ENCODE results near the gene CKAP2L. TPM values are rescaled to one million over a fixed set of nuclear protein-coding genes. Genes with fewer than 3 reads are reported as not detected.
A peak's percentile ranks its signal among the peaks of the same experiment; 100 is the strongest.

The CKAP2L gene
- polyA plus RNA-seq, 1 donor, result 7.5 TPM

DNA sequence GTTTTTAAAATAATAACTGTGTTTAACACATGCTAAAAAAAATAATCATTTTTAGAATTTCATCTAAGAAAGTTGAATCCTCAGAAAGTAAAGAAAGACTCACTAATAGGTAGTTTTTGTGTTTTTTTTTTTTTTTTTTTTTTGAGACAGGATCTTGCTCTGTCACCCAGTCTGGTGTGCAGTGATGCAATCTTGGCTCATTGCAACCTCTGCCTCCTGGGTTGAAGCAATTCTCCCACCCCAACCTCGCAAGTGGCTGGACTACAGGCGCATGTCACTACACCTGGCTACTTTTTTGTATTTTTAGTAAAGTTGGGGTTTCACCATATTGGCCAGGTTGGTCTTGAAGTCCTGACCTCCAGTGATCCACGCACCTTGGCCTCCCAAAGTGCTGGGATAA lies 7.1 kb downstream of the CKAP2L start:
- no peak for DNase-seq

DNA sequence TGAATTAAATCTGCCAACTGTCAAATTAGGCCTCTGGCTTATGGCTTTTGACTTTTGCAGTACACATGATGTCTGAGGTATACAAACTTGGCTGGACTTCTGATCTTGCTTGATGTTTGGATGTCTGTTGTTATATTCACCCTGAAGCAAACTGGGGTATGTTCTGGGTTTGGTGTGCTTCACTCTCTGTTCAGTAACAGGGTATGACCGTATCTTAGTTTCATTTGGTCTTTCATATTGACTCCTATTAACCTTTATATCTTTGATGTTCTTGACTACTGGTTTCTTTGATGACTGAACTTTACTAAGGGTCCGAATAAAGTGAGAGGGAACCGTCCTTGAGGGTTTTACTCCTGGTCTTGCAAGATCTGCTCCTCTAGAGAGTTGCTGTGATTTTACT lies 8.2 kb downstream of the CKAP2L start:
- no peak for DNase-seq

DNA sequence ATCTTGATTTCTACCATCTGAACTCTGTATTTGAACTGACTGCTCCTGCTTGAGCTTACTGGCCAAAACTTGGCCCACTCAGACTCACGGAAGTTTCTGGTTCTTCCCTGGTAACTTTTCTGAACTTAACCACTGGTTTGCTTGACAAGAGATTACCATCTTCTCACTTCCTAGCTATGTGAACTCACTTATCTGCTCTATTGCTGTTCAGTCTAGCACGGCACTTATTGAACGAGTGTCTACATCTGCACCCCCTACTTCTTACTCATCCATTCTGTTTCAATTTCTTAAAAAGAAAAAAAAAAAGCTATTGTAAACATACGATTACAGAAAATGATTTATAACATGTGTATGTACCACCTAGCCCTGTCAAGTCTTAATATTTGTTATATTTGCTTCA lies 9.0 kb downstream of the CKAP2L start:
- no peak for DNase-seq

DNA sequence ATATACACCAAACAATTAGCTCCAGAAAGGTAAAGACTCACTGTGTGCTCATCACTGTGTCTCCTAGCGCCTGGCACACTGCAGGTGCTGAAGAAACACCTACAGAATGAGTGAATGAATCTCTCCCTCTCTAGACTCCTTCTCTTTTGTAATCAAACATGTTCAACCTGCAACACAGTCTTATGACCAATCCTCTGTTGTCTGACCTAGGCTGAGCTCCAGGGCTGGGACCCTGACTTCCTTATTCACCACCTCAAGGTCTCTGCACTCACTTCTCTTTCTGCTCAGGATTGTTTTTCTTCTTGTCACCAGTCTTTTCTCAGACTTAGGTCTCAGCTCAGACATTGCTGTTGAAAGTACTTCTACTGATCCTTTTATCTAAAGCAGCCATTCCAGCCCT lies 9.8 kb downstream of the CKAP2L start:
- DNase-seq, result no peak

DNA sequence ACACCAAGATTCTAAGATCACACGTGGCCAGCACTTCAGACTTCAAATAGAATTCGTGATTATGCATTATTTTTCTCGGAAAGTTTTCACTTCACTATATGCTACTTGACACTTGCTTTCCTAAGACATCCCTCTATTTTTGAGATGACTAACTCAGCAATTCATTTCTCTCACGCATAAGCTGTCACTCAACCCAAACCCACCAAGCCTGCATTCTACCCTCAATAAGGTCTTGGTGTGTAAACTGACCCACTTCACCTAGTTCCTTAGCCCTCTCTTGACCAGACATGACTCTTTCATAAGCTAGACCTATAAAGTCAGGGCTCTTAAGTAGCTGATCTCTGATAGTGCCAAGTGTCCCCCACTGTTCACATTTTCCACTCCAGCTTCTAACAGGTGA lies 11.7 kb downstream of the CKAP2L start:
- DNase-seq, result no peak

DNA sequence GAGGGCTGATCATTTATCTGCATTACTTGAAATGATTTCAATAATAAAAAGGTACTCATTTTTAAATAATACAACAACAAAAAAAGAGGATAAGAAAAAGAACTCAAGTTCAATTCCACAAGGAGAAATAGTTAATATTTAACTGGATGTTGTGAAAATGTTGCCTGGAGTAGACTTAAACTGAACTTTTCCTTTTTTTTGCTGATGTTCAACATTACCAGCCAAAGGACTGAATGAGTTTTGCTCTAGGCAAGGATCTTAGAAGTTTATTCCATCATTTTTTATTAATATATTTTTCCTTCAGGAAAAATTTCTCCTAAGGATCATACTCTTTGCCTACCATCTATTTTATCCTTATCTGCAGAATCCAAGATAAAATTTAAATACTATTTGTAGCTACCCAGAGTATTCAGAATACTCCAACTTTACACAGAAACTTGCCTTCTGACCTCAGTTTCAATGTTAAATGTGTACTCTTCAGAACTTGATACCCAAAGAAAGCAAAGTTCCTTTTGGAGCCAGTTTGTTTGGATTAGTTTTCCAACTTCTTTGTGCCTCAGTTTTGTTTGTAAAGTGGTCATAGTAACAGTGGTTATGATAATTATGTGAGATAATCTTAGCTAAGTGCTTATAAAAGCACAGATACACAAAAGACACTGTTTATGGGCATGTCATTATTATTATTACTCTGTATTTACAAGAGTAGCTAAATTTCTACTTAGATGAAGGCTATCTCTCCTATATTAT lies 12.8 kb downstream of the CKAP2L start:
- no peak for DNase-seq

DNA sequence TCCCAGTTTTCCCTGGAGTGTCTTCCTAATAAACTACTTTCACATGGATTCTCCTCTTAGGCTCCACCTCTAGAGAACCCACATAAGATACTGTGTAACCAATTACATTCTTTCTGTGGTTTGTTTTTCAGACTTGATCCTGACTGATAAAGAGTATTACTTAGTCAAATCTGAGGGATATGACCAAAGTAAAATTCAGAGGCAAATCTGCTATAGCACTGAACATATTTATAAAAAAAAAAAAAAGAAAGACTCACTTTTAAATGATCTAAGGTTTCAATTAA lies 13.9 kb downstream of the CKAP2L start:
- DNase-seq, result no peak

DNA sequence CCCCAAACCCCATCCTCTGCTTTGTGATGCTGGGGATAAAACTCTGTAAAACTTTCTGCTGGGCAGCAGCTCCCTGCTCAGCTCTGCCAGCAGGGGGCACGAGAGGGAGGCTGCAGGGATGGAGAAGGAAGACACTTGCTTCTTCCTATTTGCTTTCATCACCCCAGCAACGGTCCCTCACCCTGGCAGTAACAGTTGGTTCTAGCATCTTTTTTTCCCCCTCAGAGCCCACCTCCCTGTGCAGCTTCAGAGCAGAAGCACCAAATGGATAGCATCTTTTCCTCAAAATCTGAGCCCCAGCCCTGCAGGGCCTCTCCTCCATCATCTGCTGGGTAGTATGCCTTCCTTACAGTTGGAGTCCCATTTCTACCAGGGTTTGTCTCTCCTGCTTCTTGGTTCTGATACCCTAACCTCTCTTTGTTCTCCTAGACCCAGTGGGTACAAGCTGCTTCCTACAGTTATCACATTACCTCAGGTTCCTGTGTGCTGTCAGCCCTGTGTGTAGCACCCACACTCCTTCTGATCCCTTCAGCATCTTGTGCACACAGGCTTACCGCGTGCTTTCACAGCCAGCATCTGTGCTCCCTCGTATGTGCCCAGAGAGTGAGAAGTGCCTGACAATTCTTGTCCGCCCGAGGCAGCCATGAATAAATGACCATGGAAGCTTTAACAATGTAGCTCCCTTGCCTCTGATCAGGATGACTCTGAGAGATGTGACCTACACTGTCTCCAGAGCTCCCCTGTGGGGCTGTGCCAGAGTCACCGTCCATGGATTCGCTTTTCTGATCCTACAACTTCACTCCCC lies 14.5 kb downstream of the CKAP2L start:
- DNase-seq, result peak; percentile 58

DNA sequence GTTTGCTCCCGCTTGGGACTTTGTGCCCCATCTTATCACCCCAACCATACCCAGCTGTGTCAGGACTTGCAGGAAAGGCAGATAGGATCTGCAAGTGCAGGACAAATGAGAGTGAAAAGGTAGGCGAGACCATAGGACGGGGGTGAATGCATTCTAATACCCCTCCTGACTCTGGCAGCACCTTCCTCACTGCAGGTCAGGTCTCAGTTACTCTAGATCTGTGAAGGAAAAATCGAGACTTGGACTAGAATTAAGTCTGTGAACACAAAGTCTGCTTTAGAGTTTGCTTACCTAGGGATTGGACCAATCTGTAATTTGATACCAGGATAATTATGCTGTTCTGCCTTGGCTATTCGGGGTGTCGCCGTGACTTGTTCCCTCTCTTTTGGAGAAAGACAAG lies 23.9 kb downstream of the CKAP2L start:
- DNase-seq, result no peak

DNA sequence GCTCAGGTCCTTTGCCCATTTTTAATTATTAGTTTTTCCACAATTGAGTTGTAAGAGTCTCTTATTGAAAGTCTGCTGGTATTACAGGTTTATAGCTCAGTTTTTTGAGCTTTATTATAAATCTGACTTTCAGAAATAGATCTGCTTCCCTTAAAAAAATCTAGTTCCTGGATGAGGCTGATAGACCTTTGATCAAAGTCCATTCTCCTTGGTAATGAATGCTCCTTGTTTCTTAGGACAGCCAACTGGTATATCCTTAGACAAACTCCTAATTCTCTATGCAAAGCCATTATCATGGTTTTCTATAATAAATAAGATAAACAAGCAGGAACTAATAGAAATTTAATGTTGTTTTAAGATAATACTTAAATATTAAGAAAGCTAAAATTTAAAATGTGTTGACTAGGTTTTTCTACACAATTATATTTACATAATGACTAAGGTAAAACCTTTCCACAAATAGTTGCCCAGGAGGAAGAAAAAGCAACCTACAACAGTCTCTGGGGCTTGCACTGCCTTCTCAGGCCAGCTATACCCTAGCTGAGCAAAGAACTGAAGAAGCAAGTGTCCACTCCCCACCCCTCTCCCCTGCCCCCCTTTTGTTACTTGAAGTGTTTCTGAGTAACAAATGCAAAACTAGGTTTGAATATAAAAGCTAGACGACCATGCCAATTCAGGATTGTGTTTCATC lies 26.7 kb downstream of the CKAP2L start:
- no peak for DNase-seq

DNA sequence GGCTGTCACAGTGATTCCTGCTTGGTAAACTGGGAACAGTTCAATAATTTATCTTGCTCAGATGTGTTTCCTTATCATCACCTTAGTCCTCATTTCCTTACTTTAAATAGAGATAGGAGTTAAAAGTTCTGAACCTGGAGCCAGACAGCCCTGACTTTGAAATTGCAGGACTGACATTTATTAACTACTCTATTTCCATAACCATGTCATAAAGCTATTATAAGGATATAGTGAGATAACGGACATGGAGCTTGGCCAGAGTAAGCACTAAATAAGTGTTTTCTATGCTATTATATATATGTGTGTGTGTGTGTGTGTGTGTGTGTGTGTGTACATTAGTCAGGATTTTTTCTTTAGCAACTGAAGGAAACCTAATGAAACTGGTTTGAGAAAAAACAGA lies 30.5 kb downstream of the CKAP2L start:
- DNase-seq, result no peak

DNA sequence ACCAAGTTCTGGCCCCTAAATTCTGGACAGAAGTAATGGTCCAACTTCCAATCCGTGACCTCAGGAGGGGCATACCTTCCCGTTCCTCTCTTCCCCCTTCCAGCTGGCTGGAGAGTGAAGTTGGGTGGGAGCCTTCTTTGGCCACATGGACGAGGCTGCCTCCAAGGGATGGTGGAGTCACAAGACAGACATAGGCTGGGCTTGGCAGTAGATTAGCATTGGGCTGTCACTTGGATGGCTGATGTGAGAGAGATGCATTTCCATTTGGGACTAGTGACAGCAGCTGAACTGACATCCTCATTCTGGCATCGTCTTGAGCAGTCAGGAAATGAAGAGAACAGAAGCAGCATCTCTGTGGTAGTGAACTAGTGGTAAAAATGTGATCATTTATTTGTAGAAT lies 31.0 kb downstream of the CKAP2L start:
- DNase-seq, result peak; percentile 13

DNA sequence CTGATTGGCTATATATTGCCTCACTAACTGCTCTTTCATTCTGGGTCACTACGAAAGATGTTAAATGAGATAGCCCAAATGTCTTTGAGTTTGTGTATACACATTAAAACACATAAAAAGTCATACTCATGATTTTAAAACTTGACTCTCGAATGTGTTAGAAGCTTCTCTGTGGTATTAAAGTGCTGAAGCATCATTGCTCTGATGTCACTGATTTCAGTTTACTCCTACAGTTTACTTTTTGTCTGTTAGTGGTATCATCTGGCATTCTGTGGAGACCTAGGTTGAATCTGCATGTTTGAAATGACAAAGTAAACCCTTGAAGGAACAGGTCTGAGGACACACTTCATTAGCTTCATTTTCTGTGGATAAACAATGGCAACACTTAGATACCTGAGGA lies 32.9 kb downstream of the CKAP2L start:
- DNase-seq, result no peak

DNA sequence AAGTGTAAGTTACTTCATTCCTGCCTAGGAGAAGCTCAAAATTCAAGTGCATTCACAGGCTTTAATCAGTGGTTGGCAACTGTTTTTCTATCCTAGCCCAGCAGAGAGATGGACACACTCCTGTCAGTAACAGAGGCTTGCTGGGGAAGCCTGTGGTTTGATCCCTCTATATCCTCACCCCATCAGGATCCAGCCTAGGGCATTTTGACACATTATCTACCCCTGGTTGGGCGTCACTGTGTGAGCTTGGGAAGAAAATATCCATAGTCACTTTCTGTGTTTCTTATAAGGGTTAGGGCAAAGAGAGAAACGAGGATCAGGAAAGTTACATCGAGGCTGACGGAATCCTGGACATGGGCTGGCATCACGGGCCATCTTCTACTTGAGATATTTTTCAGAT lies 33.6 kb downstream of the CKAP2L start:
- no peak for DNase-seq

DNA sequence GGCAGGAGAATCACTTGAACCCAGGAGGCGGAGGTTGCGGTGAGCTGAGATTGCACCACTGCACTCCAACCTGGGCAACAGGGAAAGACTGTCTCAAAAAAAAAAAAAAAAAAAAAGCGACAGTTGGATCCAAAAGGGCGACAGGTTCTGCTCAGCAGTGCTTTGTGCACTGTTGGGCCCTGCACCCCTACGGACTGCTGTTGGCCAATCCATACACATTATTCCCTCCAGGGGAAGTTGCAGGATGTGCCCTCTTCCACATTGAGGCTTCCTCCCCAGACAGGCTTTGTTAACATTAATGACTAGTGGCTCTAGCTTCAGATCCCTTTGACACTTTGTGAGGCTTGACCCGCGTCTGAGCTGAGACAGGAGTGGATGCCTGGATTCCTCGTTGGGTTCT lies 34.2 kb downstream of the CKAP2L start:
- no peak for DNase-seq

DNA sequence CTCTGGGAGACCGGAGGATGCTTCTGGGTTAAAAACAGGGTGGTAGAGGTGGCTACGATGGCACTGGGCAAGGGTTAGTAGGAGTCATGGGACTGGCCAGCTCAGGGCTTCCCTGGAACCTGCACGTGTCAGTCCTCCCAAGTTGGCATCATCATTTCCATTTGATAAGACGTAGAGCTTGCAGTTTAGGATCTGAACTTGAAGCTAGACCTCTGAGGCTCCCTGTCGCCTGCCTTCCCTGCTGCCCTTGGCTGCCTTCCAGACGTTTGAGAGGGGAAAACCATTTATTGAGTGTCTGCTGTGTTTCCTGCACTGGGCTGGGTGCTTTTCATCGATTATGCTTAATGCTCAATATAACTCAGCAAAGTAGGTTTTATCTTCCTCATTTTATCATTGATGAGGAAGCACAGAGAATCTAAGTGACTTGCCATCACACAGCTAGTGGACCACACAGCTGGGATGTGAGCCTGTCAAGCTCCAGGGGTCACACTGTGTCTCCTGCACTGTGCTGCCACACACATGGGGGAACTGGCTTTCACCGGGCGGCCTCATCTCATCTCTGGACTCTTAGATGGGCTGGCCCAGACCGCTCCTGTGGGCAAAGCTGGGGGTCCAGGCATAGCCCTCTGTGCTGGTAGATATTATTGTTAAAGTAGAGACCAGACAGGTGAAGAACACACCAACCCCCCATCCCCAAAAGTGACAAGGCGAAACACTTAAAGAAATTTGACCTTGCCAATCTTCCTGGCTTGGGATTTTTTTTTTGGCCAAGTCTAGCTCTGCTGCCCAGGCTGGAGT lies 35.8 kb downstream of the CKAP2L start:
- no peak for DNase-seq

DNA sequence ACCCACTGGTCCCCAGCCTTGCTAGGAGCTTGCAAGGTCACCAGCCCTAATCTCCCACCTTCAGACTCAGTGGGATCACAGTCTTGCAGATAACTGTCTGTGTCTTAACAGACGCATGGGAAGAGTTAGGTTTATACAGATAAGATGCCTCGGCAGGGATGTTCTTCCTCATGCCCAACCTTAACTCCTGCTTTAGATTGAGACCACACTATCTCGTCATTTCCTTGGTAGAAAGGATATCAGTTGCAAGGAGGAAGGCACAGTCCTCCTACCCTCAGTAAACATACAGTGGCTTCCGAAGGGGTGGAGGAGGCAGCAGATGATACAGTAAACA lies 36.4 kb downstream of the CKAP2L start:
- no peak for DNase-seq

DNA sequence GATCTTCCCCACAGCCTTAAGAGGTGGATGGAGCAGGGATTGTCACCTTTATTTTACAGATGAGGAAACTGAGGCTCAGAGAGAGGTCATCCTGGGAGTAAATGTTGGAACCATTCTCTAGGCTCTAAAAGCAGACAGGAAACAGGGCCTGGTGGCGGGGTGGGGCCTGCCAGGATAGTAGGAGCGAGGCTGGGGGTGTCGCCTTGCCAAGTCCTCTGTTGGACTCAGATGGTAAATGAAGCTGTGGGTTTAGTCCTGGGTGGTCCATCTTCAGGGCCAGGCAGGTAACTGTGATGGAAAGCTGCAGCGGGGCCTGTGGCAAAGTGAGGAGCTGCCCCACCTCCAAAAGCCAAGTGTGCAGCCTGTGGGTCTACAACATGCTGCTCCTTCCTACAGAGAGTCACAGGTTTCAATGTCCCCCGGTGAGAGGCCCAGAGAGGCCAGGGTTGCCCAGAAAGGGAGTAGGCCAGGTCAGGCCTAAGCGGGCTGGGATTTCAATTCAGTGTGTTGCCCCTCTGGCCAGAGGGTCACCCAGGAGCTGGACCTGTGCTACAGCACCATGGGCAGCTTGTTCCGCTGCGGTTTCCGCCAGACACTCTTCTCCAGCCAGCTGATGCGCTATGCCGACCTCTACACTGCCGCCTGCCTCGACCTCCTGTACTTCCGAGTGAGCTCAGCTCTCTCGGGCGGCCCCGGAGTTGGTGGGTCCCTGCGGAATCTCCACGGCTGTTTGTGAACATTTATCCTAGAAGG lies 37.0 kb downstream of the CKAP2L start:
- no peak for DNase-seq

DNA sequence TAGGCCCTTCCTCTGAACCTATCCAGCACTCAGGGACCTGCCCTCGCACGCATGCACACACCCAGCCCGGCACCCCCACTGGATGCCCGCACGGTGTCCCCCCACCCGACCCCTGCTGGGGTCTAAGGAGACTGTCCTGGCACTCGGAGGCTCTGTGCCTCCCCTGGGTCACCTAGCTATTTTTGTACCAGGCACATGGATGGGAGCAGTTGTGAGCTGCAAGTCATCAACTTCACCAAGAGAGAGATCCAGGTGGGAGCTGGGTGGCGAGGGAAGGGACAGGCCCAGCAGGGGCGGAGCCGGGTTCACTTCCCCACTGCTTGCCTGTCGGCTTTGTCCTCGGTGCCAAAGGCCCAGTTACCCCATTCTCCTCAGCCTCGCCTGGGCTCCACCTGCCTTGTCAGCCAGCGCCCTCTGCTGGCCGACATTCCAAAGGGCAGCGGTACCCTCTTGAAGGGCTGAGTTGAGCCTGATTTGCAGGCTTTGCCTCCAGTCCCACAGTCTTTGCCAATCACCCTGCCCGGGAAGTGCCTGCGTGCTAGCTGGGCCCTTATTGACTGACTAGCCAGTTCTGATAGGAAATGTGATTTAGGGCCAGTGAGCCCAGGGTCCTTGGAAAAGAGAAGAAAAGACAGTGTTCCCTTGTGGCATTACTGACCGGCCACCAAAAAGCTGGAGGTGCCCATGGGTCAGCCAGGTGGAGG lies 37.8 kb downstream of the CKAP2L start:
- peak; percentile 86 for DNase-seq

DNA sequence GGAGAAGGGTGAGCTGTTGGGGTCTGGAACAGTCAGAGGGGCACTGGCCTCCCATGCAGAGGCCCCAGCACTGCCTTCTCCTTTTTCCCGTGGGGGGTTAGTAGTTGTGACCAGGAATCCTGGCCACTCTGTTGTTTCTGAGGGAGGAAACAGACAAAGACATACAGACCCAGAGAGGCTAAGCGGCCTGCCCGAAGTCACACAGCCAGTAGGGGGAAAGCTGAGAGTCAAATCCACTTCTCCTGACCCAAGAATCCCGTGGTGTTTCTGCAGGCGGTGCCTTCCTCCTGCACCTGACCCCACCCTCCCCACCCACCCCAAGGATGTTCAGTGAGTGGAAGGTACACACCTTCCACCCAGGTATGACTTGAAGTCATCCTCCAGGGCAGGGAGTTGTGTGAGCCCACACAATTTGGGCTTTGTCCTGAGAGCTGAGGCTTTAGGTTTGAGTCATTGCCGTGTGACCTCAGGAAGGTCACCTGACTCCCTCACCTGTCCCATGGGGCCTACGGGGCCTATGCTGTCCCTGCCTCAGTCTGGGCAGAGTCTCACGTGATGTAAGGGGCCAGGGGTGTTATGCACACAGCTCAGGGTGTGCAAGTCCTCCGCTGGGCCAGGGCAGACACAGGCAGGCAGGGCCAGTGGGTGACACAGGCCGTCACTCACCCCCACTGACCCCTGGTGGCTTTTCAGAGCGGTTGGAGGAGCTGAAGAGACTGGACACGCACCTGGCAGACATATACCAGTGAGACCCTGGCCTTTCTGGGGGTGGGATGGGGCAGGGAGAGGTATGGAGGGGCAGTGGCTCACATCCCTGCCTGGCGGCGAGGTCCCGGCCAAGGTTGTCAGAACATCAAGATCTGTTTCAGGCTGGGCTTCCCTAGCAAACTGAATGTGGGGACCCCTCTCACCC lies 38.6 kb downstream of the CKAP2L start:
- no peak for DNase-seq
